Transverse colon (tissue), 4 donors: ENCODE measurements around the gene COBLL1. TPM values are rescaled to one million over a fixed set of nuclear protein-coding genes. Genes with fewer than 3 reads are reported as not detected.

Source experiments
- DNase-seq: peaks from one replicate; pipeline ENCODE4 v3.0.0-alpha.2; 2019
- H3K27ac ChIP-seq, 4 donors: fragments of 200-600 bp; sonication (generic); 2 replicates each; pipeline ENCODE4 v1.5.1; 2016 to 2018; ENCODE audit warnings: inconsistent platforms in 4 of 4
- H3K27me3 ChIP-seq: fragments of 200-600 bp; sonication (generic); 2 replicates; pipeline ENCODE4 v1.5.1; 2017; ENCODE audit warnings: inconsistent platforms
- H3K36me3 ChIP-seq, 4 donors: fragments of 200-600 bp; sonication (generic); 2 replicates each; pipeline ENCODE4 v1.5.1; 2017 to 2019; ENCODE audit warnings: inconsistent platforms in 4 of 4
- H3K4me1 ChIP-seq, 4 donors: fragments of 200-600 bp; sonication (generic); 2 replicates each; pipeline ENCODE4 v1.5.1; 2017 to 2020; ENCODE audit warnings: inconsistent platforms in 4 of 4
- H3K4me3 ChIP-seq, 4 donors: fragments of 200-600 bp; sonication (generic); 1 replicate in 1 of 4; 2 replicates in 3 of 4; pipeline versions ENCODE4 v1.5.1 to v1.6.1; 2017 to 2019; ENCODE audit warnings: inconsistent platforms in 4 of 4
- H3K9me3 ChIP-seq, 2 donors: fragments of 200-600 bp; sonication (generic); 2 replicates each; pipeline ENCODE4 v1.5.1; 2017 to 2019; ENCODE audit warnings: inconsistent platforms in 2 of 2
- CTCF ChIP-seq, 5 experiments: fragments of 200-600 bp in 3 of 5; fragments of 450-650 bp in 2 of 5; sonication (generic) in 3 of 5; IDR thresholded peaks; 1 replicate in 2 of 5; 2 replicates in 3 of 5; pipeline ENCODE4 v1.5.1; 2016 to 2017; ENCODE audit warnings: antibody characterized with exemption in 5 of 5, inconsistent platforms in 3 of 5, mild to moderate bottlenecking in 2 of 5, moderate library complexity in 1 of 5
- EP300 ChIP-seq: sonication (generic); formaldehyde crosslinking; IDR thresholded peaks from one replicate; pipeline ENCODE4 v1.6.1; 2017; ENCODE audit warnings: antibody characterized with exemption, low read depth
- POLR2A ChIP-seq: fragments of 450-650 bp; IDR thresholded peaks from one replicate; pipeline ENCODE4 v1.6.1; 2016; ENCODE audit warnings: antibody characterized with exemption, mild to moderate bottlenecking, moderate library complexity
- POLR2AphosphoS5 ChIP-seq, 3 donors: sonication (generic); formaldehyde crosslinking; IDR thresholded peaks; one replicate each; pipeline ENCODE4 v1.6.1; 2016; ENCODE audit warnings: antibody characterized with exemption in 3 of 3
- WGBS, 2 donors: methylation state at CpG; one replicate each; pipeline ENCODE4 v1.1.5; 2018; ENCODE audit warnings: low coverage in 1 of 2; 5-methylcytosine and 5-hydroxymethylcytosine counted together
- in situ Hi-C, 4 donors: fragments of 200-750 bp; cut with MboI; loops; one replicate each; pipeline versions ENCODE4 v1.15.0 to v1.15.1; 2017; ENCODE audit warnings: low sequenced_read_pairs in 3 of 4, low pct_ligation_motif_present in 1 of 4, low pct_unique_long_range_greater_than_20kb in 1 of 4
- intact Hi-C: fragments of 100-400 bp; cut with DNase I; formaldehyde crosslinking; loops from one replicate; pipeline ENCODE4 v1.15.1; 2023; ENCODE audit warnings: low total_unique reads
- total RNA-seq, 4 donors: library from RNA; depleted of rRNA; stranded (reverse); fragments of >200 nt; gene quantifications; one replicate each; pipeline ENCODE4 v1.1.0, GENCODE V29; 2016

Gene COBLL1
- total RNA-seq, 4 donors from 2014 or later: 21.7 to 129 (median 30.7) TPM

DNA sequence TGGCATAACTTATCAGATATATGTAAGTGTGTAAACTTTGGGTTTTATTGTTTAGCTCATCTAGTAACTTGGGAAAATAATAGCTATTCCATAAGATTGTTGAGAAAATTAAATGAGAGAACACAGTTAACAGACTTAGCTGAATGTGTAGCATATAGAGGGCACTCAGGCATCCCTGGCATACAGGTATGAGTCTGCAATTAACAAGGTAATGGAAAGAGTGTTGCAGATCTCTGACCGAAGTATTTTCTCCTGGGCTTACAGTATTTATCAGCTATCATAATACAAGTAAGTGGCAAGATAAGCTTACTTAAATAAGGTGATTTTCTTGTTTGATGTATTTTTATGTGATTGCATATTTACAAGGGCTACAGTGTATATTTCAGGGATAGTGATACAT is 7.9 kb upstream of the COBLL1 start:
- Histone ChIP-seq H3K27ac (no peak overlapping the region), H3K4me3 (no peak overlapping the region), H3K9me3 (no peaks in the 10 kb centered on the region), H3K4me1 (no peaks in the 10 kb centered on the region), H3K36me3 (no peaks in the 10 kb centered on the region), H3K27me3 (no peaks in the 10 kb centered on the region)
- no peak for DNase-seq
- WGBS, 2 donors: 57 to 84% methylated on average over 1 of the region's 1 CpG
- in situ Hi-C loops: no loop called here
- TF ChIP-seq EP300: no peak
- no peak for TF ChIP-seq POLR2AphosphoS5 (IDR thresholded peaks at IDR 0.05)
- no peak for TF ChIP-seq CTCF (IDR thresholded peaks at IDR 0.05)
- no peak for TF ChIP-seq POLR2A
- intact Hi-C loops: loop anchor here (10.0 kb wide), 1 partner anchor 115 kb away; no protein-coding TSS in a partner anchor

DNA sequence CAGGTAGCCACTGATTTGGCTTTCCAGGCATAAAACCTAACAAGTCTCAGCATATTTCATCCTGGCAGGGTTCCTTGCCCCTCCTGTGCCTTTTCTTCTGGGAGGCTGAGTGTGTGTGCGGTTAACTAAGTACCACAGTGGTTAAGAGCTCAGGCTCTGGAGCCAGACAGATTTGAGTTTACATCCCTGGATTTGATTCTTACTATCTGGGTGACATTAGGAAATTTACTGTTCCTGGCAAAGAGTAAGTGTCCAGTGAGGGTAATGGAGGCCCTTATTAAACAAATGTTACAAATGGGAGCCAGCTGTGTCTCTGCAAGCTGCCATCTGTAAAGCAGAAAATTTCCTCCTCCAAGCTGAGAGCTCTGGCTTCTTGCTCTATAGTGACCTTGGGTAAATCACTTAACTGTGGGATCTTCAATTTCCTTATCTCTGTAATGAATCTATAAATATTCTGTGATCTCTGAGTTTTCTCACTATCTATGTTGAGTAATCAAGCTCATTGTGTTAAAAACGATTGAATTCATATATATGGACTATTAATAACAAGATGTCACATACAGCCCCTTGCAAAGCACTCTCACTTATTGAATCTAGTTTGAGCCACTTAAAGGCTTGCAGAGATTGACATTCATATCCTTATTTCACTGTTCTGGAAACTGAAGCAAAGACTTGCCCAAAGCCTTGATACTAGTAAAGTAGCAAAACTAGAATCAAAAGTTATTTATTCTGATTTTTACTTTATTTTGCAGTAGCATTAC is 6.5 kb upstream of the COBLL1 start:
- DNase-seq: no peak
- in situ Hi-C loops: no loop called here
- no peaks in the 10 kb centered on the region for H3K36me3 ChIP-seq
- no peak overlapping the region for H3K27ac ChIP-seq
- H3K4me3 ChIP-seq: no peak overlapping the region
- peaks cover 0 to 5% (median 0%) of the 10 kb centered on the region in 4 donors for H3K4me1 ChIP-seq
- WGBS, 2 donors: 68 to 88% methylated on average over 1 to 2 of the region's 2 CpGs
- no peaks in the 10 kb centered on the region for H3K9me3 ChIP-seq
- TF ChIP-seq POLR2AphosphoS5 (IDR thresholded peaks at IDR 0.05) (no peak), CTCF (IDR thresholded peaks at IDR 0.05) (no peak), EP300 (no peak), POLR2A (no peak)
- intact Hi-C loops: loop anchor here (10.0 kb wide), 1 partner anchor 113 kb away; no protein-coding TSS in a partner anchor
- no peaks in the 10 kb centered on the region for H3K27me3 ChIP-seq

GRCh38 chr2:164847291-164847690 is 5.7 kb upstream of the COBLL1 start:
- Histone ChIP-seq H3K27me3 (no peaks in the 10 kb centered on the region), H3K9me3 (no peaks in the 10 kb centered on the region), H3K36me3 (no peaks in the 10 kb centered on the region), H3K4me1 (peaks cover 0 to 14% (median 0%) of the 10 kb centered on the region in 4 donors), H3K4me3 (no peak overlapping the region), H3K27ac (no peak overlapping the region)
- WGBS, 2 donors: 79 to 86% methylated on average over 4 of the region's 4 CpGs
- in situ Hi-C loops: no loop called here
- intact Hi-C loops: loop anchor here (10.0 kb wide), 1 partner anchor 112 kb away; no protein-coding TSS in a partner anchor
- TF ChIP-seq POLR2AphosphoS5 (IDR thresholded peaks at IDR 0.05) (no peak), CTCF (IDR thresholded peaks at IDR 0.05) (no peak), EP300 (no peak), POLR2A (no peak)
- no peak for DNase-seq

GRCh38 chr2:164846276-164846675 is 4.7 kb upstream of the COBLL1 start:
- intact Hi-C loops: loop anchor here (10.0 kb wide), 1 partner anchor 111 kb away; no protein-coding TSS in a partner anchor
- H3K36me3 ChIP-seq: no peaks in the 10 kb centered on the region
- no peak for DNase-seq
- in situ Hi-C loops: no loop called here
- peaks cover 0 to 16% (median 0%) of the 10 kb centered on the region in 4 donors for H3K4me1 ChIP-seq
- no peak overlapping the region for H3K27ac ChIP-seq
- WGBS, 2 donors: 56 to 97% methylated on average over 2 of the region's 2 CpGs
- H3K9me3 ChIP-seq: no peaks in the 10 kb centered on the region
- TF ChIP-seq POLR2AphosphoS5 (IDR thresholded peaks at IDR 0.05) (no peak), CTCF (IDR thresholded peaks at IDR 0.05) (no peak), POLR2A (no peak), EP300 (no peak)
- no peaks in the 10 kb centered on the region for H3K27me3 ChIP-seq
- H3K4me3 ChIP-seq: no peak overlapping the region
